GM21526 (cell line): ENCODE results near the gene RNF38.
"Not testable (repeated sequence)": the region's sequence is repeated elsewhere in the genome, so short reads cannot be mapped to it uniquely, and the experiment has no call there.

Experiments used
- ATAC-seq: cut with Tn5 transposase; IDR thresholded peaks from one replicate; pipeline ENCODE4 v1.9.1; 2021; ENCODE audit warnings: moderate library complexity; ENCODE audit not compliant: unreplicated experiment, low FRiP score

RNF38 gene

DNA sequence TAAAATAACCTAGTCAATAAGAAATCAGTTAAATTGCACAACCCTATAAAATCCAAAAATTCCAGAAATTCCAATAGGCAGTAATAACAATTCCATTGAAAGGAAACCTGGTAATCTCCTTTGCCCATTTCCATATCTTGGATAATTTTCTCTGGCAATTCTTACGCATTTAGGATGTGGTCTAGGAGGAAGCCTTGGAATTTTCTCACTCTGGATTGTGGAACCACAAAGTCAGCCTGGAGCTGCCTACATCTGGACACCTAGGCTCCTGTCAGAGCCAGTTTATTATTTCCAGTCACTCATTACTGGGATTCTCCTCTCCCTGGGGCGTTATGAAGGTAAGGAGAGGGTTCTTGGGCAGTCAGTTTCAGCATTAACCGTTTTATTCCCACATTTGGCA is 101.5 kb downstream of the RNF38 start:
- no peak for ATAC-seq

DNA sequence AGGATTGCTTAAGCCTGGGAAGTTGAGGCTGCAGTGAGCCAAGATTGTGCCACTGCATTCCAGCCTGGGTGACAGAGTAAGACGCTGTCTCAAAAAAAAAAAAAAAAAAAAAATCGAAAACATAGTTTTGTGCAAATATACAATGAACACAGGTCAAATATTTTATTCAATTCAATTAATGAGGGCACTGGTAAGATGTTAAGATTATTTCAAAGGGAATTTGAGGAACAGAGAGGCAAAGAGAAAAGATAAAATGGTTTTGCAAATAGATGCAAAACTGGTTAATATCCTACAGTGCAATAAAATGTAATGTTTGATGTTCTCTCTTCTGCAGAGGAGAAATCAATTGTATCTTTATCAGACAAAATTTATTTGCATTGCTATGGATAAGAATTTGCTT is 102.3 kb downstream of the RNF38 start:
- no peak for ATAC-seq

DNA sequence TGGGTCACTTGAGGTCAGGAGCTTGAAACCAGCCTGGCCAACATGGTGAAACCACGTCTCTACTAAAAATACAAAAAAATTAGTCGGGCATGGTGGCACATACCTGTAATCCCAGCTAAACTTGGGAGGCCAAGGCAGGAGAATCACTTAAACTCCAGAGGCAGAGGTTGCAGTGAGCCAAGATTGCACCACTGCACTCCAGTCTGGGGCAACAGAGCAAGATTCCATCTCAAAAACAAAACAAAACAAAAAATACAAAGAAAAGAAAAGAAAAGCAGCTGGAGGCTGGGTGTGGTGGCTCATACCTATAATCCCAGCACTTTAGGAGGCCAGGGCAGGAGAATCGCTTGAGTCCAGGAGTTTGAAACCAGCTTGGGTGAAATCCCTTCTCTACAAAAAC is 105.1 kb downstream of the RNF38 start:
- not testable (repeated sequence) for ATAC-seq

DNA sequence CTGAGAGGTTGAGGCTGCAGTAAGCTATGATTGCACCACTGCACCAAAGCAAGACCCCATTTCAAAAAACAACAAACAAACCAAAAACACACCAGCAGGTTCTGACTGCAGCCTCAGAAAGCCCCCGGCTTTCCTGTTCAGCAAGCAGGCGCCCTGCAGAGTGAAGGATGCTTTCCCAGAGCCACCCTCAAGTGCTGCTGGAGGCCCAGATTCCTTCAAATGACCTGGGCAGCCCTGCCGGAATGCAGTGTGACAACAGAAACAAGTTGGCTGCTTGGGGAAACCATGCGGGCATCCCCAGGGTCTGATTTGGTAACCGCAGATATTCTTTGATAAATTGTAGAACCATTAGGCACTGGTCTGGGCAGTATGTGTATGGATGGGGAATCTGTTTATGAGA is 106.2 kb downstream of the RNF38 start:
- ATAC-seq: no peak

DNA sequence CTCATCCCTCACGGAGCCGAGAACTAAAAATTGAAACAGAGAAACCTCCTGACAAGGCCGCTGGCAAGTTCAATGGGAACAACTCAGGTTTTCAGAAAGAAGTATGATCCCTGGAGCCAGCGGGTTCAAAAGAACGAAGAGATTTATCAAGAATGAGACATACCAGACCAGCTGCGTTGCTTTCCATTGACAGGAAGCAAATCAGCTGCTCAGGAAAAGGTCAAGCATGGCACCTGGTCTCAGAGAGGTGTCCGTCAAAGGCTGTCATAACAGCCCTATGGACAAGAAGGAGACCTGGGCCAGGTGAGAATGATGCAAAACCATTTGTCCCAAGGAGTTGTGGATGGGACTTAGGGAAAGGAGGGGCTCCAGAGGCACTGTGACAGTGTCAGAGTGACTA is 106.9 kb downstream of the RNF38 start:
- ATAC-seq: no peak

DNA sequence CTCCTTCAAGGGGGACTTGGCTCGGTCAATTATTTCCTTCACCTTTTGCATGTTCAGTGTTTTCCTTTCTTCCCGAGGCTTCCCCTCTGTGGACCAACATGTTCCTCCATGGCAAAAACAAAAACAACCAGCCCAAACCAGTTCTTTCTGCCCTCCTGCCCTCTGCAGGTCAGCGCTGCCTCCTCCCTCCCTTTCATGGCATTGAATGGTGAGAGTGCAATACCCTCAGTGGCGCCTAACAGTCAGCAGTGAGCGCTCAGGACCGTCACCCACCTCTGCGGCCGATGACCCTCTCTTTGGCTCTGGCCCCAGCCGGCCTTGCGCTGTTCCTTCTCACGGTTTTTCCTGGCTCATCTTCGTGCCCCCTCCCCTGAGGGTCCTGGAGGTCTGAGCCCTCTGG is 107.4 kb downstream of the RNF38 start:
- ATAC-seq: no peak

DNA sequence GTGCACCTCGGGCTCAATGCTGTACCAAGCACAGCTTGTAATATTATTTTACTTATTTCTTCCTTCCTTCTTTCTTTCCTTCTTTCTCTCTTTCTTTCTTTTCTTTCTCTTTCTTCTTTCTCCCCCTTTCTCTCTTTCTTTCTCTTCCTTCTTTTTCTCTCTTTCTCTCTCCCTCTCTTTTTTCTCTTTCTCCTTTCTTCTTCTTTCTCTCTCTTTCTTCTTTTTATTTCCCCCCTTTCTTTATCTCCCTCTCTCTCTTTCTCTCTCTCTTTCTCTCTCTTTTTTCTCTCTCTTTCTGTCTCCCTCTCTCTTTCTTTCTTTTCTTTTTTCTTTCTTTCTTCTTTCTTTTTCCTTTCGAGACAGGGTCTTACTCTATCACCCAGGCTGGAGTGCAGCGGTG is 109.1 kb downstream of the RNF38 start:
- no peak for ATAC-seq

DNA sequence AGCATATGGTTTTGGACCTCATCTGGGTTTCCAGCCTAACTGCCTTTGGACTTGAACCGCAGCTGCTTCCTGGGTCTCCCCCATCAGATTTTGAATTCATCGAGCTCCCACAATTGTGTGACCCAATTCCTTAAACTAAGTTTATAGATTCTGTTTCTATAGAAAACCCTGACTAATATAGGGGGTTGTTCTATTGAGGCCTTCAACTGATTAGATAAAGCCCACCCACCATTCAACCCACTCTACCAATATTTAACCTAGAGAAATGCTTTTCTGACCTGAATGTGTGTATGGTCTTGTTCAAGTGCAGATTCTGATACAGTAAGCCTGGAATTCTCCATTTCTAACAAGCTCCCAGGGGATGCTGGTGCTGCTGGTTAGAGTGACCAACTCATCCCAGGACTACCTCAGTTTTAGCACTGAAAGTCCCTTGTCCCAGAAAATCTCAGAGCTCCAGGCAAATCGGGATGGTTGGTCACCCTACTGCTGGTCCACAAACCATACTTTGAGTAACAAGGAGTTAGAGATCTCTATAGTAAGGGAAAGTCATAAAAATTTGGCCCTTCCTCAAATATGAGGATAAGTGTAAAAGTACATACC is 110.1 kb downstream of the RNF38 start:
- no peak for ATAC-seq

DNA sequence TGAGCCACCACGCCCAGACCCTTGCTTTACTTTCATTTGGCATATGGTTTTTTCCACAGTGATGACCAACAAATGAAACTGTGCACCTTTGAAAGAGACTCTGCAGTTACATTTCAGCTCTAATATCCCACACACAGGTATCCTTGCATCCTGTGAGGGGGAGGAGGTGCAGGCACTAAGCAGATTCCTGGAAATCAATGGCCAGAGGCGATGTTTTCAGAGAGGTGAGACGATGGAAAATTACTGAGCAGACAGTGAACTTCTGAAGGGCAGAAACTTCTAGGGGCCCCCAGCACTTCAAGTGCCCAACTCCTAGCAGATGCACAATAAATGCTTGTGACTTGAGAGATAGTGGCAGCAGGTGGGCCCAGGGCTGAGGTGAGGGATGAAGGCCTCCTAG is 112.0 kb downstream of the RNF38 start:
- no peak for ATAC-seq
